WTC11 (cell line): Measurements from ENCODE around the gene TMC7. TPM values are rescaled to one million over a fixed set of nuclear protein-coding genes. Genes with fewer than 3 reads are reported as not detected.

ENCODE experiments used
- ATAC-seq: fragments of 200-7000 bp; cut with Tn5 transposase; 2 replicates; pipeline ENCODE4 v1.10.0; 2021; ENCODE audit warnings: mild to moderate bottlenecking, moderate library complexity
- CTCF ChIA-PET: fragments of 300-600 bp; sonication (Branson Sonifier 250); formaldehyde crosslinking; loops from one replicate; lab custom pipeline; 2021; ENCODE audit warnings: antibody characterized with exemption; lab: Charles Lee
- POLR2A ChIA-PET: fragments of 350-600 bp; sonication (Branson Sonifier 250); formaldehyde crosslinking; loops from one replicate; lab custom pipeline; 2021; ENCODE audit warnings: antibody characterized with exemption; lab: Charles Lee
- DNase-seq: peaks from one replicate; pipeline ENCODE4 v3.0.0; 2021; ENCODE audit warnings: low spot score
- H3K27ac Mint-ChIP-seq: 2 replicates; pipeline ENCODE4 v1.8.0; 2021; ENCODE audit warnings: mixed read lengths
- H3K27me3 Mint-ChIP-seq: 2 replicates; pipeline ENCODE4 v1.8.0; 2021; ENCODE audit warnings: low read depth, mild to moderate bottlenecking, moderate library complexity, mixed read lengths
- H3K36me3 Mint-ChIP-seq: 2 replicates; pipeline ENCODE4 v1.8.0; 2021; ENCODE audit warnings: mixed read lengths
- H3K4me1 Mint-ChIP-seq: 2 replicates; pipeline ENCODE4 v1.8.0; 2022; ENCODE audit warnings: mixed read lengths
- H3K4me3 Mint-ChIP-seq: 2 replicates; pipeline ENCODE4 v1.8.0; 2021; ENCODE audit warnings: mild to moderate bottlenecking, moderate library complexity, mixed read lengths
- H3K9me3 Mint-ChIP-seq: 2 replicates; pipeline ENCODE4 v1.8.0; 2021; ENCODE audit warnings: mixed read lengths
- ATF1 ChIP-seq: sonication (generic); formaldehyde crosslinking; IDR thresholded peaks from 2 replicates; pipeline ENCODE4 v1.8.1; 2023; ENCODE audit warnings: mild to moderate bottlenecking, moderate library complexity, missing genetic modification reagents
- CREM ChIP-seq: sonication (generic); formaldehyde crosslinking; IDR thresholded peaks from 2 replicates; pipeline ENCODE4 v1.8.1; 2022; ENCODE audit warnings: mild to moderate bottlenecking, missing genetic modification reagents, moderate library complexity
- ESRRA ChIP-seq: sonication (generic); formaldehyde crosslinking; IDR thresholded peaks from 2 replicates; pipeline ENCODE4 v1.8.1; 2022; ENCODE audit warnings: mild to moderate bottlenecking, missing genetic modification reagents, borderline replicate concordance
- ETV6 ChIP-seq: sonication (generic); formaldehyde crosslinking; IDR thresholded peaks from 2 replicates; pipeline ENCODE4 v1.8.1; 2022; ENCODE audit warnings: mild to moderate bottlenecking, missing genetic modification reagents
- GRHL2 ChIP-seq: fragments of 250-450 bp; sonication (Bioruptor Pico); IDR thresholded peaks from 2 replicates; pipeline ENCODE4 v1.8.0; 2022; ENCODE audit warnings: mild to moderate bottlenecking, moderate library complexity; ENCODE audit not compliant: insufficient replicate concordance, severe bottlenecking
- GTF2I ChIP-seq: fragments of 250-450 bp; sonication (Bioruptor Pico); conservative IDR thresholded peaks from 2 replicates; pipeline ENCODE4 v1.4.0; 2021; ENCODE audit warnings: mild to moderate bottlenecking
- HMGA2 ChIP-seq: fragments of 250-450 bp; sonication (Bioruptor Pico); IDR thresholded peaks from 2 replicates; pipeline ENCODE4 v1.4.0; 2021; ENCODE audit warnings: mild to moderate bottlenecking, moderate library complexity
- JAZF1 ChIP-seq: fragments of 250-450 bp; sonication (Bioruptor Pico); IDR thresholded peaks from 2 replicates; pipeline ENCODE4 v1.9.0; 2021; ENCODE audit warnings: moderate library complexity, mild to moderate bottlenecking, inconsistent platforms
- NFATC4 ChIP-seq: fragments of 250-450 bp; sonication (Bioruptor Pico); IDR thresholded peaks from 2 replicates; pipeline ENCODE4 v1.9.0; 2021; ENCODE audit warnings: mild to moderate bottlenecking
- NFYB ChIP-seq: sonication (generic); formaldehyde crosslinking; conservative IDR thresholded peaks from 2 replicates; pipeline ENCODE4 v1.8.0; 2022; ENCODE audit warnings: low read depth, missing genetic modification reagents
- NR2C2 ChIP-seq: sonication (generic); formaldehyde crosslinking; IDR thresholded peaks from 2 replicates; pipeline ENCODE4 v1.8.0; 2022; ENCODE audit warnings: mild to moderate bottlenecking, missing genetic modification reagents
- TCF7 ChIP-seq: sonication (generic); formaldehyde crosslinking; IDR thresholded peaks from 2 replicates; pipeline ENCODE4 v1.8.0; 2022; ENCODE audit warnings: mild to moderate bottlenecking, low read depth, missing genetic modification reagents, moderate library complexity
- TEAD4 ChIP-seq: sonication (generic); formaldehyde crosslinking; IDR thresholded peaks from 2 replicates; pipeline ENCODE4 v1.8.0; 2022; ENCODE audit warnings: mild to moderate bottlenecking, missing genetic modification reagents
- ZNF219 ChIP-seq: sonication (generic); formaldehyde crosslinking; IDR thresholded peaks from 2 replicates; pipeline ENCODE4 v1.8.0; 2023; ENCODE audit warnings: missing genetic modification reagents, mild to moderate bottlenecking, borderline replicate concordance
- ZNF416 ChIP-seq: fragments of 250-450 bp; sonication (Bioruptor Pico); IDR thresholded peaks from 2 replicates; pipeline ENCODE4 v1.9.0; 2021; ENCODE audit warnings: mild to moderate bottlenecking, inconsistent platforms
- ZNF671 ChIP-seq: fragments of 250-450 bp; sonication (Bioruptor Pico); IDR thresholded peaks from 2 replicates; pipeline ENCODE4 v1.8.0; 2021; ENCODE audit warnings: mild to moderate bottlenecking
- total RNA-seq: library from RNA; stranded (reverse); gene quantifications from 3 replicates; pipeline ENCODE4 v1.2.3, GENCODE V29; 2021
- TF ChIP-seq, protein P1 (sequence below): fragments of 200-600 bp; IDR thresholded peaks from 2 replicates; pipeline ENCODE4 v1.8.0; 2022; ENCODE audit warnings: antibody characterized with exemption
- TF ChIP-seq, protein P2 (sequence below): sonication (generic); formaldehyde crosslinking; IDR thresholded peaks from 2 replicates; pipeline ENCODE4 v1.8.0; 2022; ENCODE audit warnings: mild to moderate bottlenecking, missing genetic modification reagents
- TF ChIP-seq, protein P3 (sequence below): sonication (generic); formaldehyde crosslinking; IDR thresholded peaks from 2 replicates; pipeline ENCODE4 v1.8.1; 2022; ENCODE audit warnings: mild to moderate bottlenecking, missing genetic modification reagents, moderate library complexity, borderline replicate concordance
- TF ChIP-seq, protein P4 (sequence below): fragments of 250-450 bp; sonication (Bioruptor Pico); IDR thresholded peaks from 2 replicates; pipeline ENCODE4 v1.8.0; 2021; ENCODE audit warnings: mild to moderate bottlenecking
- TF ChIP-seq, protein P5 (sequence below): sonication (generic); formaldehyde crosslinking; IDR thresholded peaks from 2 replicates; pipeline ENCODE4 v1.8.0; 2023; ENCODE audit warnings: missing genetic modification reagents, mild to moderate bottlenecking, borderline replicate concordance

TMC7 gene
- total RNA-seq, 1 experiment from 2014 or later, result 2.5 TPM

DNA sequence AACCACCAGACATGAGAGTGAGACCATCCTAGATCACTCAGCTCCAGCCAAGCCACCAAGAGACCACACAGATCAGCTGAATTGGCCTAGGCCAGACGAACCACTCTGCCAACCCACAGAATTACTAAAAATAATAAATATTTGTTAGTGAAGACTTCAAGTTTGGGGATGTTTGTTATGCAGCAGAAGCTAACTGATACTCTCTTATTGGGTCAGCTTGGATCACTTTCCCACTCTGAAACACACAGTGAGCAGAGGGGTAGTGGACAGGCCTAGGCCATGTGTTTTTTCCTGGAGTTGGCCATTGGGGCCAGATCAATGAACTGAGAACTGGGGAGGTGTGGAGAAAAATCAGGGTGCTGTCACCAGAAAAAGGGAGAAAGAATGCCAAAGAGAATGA is 114.4 kb downstream of the TMC7 start:
- CTCF ChIA-PET, result interaction anchor here (1.0 kb wide), 1 partner anchor 12 kb away, joined by 3 read pairs; no protein-coding TSS in a partner anchor
- Mint-ChIP-seq H3K27ac (no peak overlapping the region), H3K9me3 (peaks cover 18% of the 10 kb centered on the region), H3K4me1 (peaks cover 11% of the 10 kb centered on the region; the same call in 1 of the 2 replicates), H3K36me3 (0 out of 2 replicates have a peak, but pooled peaks cover 2% of the 10 kb centered on the region), H3K27me3 (peaks cover 2% of the 10 kb centered on the region), H3K4me3 (no peak overlapping the region)
- POLR2A ChIA-PET, result interaction anchor here (0.6 kb wide), 1 partner anchor 146 kb away, joined by 14 read pairs; no protein-coding TSS in a partner anchor
- DNase-seq (no peak), ATAC-seq (no peak)
- no peak for TF ChIP-seq JAZF1
- TF ChIP-seq ZNF671, result no peak
- TF ChIP-seq, protein P1, sequence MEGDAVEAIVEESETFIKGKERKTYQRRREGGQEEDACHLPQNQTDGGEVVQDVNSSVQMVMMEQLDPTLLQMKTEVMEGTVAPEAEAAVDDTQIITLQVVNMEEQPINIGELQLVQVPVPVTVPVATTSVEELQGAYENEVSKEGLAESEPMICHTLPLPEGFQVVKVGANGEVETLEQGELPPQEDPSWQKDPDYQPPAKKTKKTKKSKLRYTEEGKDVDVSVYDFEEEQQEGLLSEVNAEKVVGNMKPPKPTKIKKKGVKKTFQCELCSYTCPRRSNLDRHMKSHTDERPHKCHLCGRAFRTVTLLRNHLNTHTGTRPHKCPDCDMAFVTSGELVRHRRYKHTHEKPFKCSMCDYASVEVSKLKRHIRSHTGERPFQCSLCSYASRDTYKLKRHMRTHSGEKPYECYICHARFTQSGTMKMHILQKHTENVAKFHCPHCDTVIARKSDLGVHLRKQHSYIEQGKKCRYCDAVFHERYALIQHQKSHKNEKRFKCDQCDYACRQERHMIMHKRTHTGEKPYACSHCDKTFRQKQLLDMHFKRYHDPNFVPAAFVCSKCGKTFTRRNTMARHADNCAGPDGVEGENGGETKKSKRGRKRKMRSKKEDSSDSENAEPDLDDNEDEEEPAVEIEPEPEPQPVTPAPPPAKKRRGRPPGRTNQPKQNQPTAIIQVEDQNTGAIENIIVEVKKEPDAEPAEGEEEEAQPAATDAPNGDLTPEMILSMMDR, result no peak
- TF ChIP-seq, protein P2, sequence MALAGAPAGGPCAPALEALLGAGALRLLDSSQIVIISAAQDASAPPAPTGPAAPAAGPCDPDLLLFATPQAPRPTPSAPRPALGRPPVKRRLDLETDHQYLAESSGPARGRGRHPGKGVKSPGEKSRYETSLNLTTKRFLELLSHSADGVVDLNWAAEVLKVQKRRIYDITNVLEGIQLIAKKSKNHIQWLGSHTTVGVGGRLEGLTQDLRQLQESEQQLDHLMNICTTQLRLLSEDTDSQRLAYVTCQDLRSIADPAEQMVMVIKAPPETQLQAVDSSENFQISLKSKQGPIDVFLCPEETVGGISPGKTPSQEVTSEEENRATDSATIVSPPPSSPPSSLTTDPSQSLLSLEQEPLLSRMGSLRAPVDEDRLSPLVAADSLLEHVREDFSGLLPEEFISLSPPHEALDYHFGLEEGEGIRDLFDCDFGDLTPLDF (CRISPR knock-in tag), result no peak
- no peak for TF ChIP-seq CREM (CRISPR knock-in tag)
- no peak for TF ChIP-seq GRHL2
- no peak for TF ChIP-seq TCF7 (CRISPR knock-in tag)
- TF ChIP-seq, protein P3, sequence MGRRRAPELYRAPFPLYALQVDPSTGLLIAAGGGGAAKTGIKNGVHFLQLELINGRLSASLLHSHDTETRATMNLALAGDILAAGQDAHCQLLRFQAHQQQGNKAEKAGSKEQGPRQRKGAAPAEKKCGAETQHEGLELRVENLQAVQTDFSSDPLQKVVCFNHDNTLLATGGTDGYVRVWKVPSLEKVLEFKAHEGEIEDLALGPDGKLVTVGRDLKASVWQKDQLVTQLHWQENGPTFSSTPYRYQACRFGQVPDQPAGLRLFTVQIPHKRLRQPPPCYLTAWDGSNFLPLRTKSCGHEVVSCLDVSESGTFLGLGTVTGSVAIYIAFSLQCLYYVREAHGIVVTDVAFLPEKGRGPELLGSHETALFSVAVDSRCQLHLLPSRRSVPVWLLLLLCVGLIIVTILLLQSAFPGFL (CRISPR knock-in tag), result no peak
- no peak for TF ChIP-seq NFYB (CRISPR knock-in tag)
- TF ChIP-seq GTF2I (CRISPR knock-in tag), result no peak
- no peak for TF ChIP-seq NFATC4 (CRISPR knock-in tag)
- no peak for TF ChIP-seq HMGA2 (CRISPR knock-in tag)
- TF ChIP-seq ATF1 (CRISPR knock-in tag), result no peak

DNA sequence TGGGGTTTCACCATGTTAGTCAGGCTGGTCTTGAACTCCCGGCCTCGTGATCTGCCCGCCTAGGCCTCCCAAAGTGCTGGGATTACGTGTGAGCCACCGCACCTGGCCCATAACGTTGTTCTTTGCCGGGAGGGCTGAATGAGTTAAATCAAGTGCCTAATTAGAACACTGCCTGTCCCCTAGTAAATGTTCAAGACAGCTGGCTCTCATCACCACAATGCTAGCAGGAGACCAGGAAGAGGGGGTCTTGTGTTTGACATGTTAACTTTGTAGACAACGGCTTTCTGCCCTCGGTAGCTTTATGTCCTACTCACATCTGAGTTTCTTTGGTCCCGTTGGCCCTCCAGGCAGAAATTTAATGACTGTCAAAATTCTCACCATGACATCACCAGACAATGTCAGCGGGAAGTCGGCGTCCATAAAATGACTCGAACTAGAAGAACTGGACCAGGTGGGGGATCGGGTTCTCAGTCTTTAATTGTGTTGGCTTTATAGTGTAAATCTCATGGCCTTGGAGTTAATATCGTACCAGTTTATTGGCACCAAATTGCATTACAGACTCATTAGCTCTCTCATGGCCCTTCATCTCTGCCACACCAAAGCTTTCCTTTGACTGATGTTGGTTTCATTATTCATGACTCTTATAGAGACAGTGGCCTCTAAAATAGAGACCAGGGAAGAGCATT is 118.6 kb downstream of the TMC7 start:
- CTCF ChIA-PET, result no interaction called here
- peaks cover 2% of the 10 kb centered on the region; the same call in 1 of the 2 replicates for H3K27me3 Mint-ChIP-seq
- H3K36me3 Mint-ChIP-seq, result 0 out of 2 replicates have a peak, but pooled peaks cover 2% of the 10 kb centered on the region

More for the DNA sequence above, 118.6 kb downstream of the TMC7 start:
- Mint-ChIP-seq H3K4me3 (no peak overlapping the region), H3K4me1 (peaks cover 5% of the 10 kb centered on the region), H3K27ac (no peak overlapping the region), H3K9me3 (peaks cover 18% of the 10 kb centered on the region)
- DNase-seq (no peak), ATAC-seq (no peak)
- TF ChIP-seq, protein P4, sequence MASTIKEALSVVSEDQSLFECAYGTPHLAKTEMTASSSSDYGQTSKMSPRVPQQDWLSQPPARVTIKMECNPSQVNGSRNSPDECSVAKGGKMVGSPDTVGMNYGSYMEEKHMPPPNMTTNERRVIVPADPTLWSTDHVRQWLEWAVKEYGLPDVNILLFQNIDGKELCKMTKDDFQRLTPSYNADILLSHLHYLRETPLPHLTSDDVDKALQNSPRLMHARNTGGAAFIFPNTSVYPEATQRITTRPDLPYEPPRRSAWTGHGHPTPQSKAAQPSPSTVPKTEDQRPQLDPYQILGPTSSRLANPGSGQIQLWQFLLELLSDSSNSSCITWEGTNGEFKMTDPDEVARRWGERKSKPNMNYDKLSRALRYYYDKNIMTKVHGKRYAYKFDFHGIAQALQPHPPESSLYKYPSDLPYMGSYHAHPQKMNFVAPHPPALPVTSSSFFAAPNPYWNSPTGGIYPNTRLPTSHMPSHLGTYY, result no peak
- TF ChIP-seq ETV6 (CRISPR knock-in tag) (no peak), TEAD4 (no peak), ESRRA (CRISPR knock-in tag) (no peak), ZNF416 (CRISPR knock-in tag) (no peak), ZNF219 (no peak), NR2C2 (CRISPR knock-in tag) (no peak)
- TF ChIP-seq, protein P5, sequence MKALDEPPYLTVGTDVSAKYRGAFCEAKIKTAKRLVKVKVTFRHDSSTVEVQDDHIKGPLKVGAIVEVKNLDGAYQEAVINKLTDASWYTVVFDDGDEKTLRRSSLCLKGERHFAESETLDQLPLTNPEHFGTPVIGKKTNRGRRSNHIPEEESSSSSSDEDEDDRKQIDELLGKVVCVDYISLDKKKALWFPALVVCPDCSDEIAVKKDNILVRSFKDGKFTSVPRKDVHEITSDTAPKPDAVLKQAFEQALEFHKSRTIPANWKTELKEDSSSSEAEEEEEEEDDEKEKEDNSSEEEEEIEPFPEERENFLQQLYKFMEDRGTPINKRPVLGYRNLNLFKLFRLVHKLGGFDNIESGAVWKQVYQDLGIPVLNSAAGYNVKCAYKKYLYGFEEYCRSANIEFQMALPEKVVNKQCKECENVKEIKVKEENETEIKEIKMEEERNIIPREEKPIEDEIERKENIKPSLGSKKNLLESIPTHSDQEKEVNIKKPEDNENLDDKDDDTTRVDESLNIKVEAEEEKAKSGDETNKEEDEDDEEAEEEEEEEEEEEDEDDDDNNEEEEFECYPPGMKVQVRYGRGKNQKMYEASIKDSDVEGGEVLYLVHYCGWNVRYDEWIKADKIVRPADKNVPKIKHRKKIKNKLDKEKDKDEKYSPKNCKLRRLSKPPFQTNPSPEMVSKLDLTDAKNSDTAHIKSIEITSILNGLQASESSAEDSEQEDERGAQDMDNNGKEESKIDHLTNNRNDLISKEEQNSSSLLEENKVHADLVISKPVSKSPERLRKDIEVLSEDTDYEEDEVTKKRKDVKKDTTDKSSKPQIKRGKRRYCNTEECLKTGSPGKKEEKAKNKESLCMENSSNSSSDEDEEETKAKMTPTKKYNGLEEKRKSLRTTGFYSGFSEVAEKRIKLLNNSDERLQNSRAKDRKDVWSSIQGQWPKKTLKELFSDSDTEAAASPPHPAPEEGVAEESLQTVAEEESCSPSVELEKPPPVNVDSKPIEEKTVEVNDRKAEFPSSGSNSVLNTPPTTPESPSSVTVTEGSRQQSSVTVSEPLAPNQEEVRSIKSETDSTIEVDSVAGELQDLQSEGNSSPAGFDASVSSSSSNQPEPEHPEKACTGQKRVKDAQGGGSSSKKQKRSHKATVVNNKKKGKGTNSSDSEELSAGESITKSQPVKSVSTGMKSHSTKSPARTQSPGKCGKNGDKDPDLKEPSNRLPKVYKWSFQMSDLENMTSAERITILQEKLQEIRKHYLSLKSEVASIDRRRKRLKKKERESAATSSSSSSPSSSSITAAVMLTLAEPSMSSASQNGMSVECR (CRISPR knock-in tag), result no peak
- POLR2A ChIA-PET, result no interaction called here
